WERI-Rb-1 (cell line): Measurements from ENCODE around the gene UBE2E2.

Source experiments
- DNase-seq: peaks from one replicate; pipeline ENCODE4 v3.0.0-alpha.2; 2020
- H3K27ac ChIP-seq: fragments of 250-450 bp; sonication (Bioruptor Pico); 2 replicates; pipeline ENCODE4 v1.5.1; 2020; ENCODE audit warnings: mild to moderate bottlenecking, moderate library complexity
- H3K27me3 ChIP-seq: fragments of 250-450 bp; sonication (Bioruptor Pico); 2 replicates; pipeline ENCODE4 v1.5.1; 2021; ENCODE audit warnings: mild to moderate bottlenecking, low read depth, moderate library complexity; ENCODE audit not compliant: insufficient read depth, severe bottlenecking
- H3K36me3 ChIP-seq: fragments of 250-450 bp; sonication (Bioruptor Pico); 2 replicates; pipeline ENCODE4 v1.5.1; 2020; ENCODE audit warnings: mild to moderate bottlenecking, moderate library complexity
- H3K4me3 ChIP-seq: 2 replicates; pipeline ENCODE4 v1.5.1; 2011; ENCODE audit warnings: low read depth, mild to moderate bottlenecking, control low read depth, low read length
- H3K9me3 ChIP-seq: fragments of 250-450 bp; sonication (Bioruptor Pico); 2 replicates; pipeline ENCODE4 v1.5.1; 2021; ENCODE audit warnings: mild to moderate bottlenecking, moderate library complexity; ENCODE audit not compliant: severe bottlenecking
- TF ChIP-seq, protein P1 (sequence below): IDR thresholded peaks from 2 replicates; pipeline ENCODE4 v1.5.1; 2011; ENCODE audit warnings: low read depth, mild to moderate bottlenecking, control low read depth, inconsistent platforms, low read length

Gene UBE2E2

GRCh38 chr3:23576379-23576959, 373.3 kb downstream of the UBE2E2 start:
- no peak for DNase-seq

DNA sequence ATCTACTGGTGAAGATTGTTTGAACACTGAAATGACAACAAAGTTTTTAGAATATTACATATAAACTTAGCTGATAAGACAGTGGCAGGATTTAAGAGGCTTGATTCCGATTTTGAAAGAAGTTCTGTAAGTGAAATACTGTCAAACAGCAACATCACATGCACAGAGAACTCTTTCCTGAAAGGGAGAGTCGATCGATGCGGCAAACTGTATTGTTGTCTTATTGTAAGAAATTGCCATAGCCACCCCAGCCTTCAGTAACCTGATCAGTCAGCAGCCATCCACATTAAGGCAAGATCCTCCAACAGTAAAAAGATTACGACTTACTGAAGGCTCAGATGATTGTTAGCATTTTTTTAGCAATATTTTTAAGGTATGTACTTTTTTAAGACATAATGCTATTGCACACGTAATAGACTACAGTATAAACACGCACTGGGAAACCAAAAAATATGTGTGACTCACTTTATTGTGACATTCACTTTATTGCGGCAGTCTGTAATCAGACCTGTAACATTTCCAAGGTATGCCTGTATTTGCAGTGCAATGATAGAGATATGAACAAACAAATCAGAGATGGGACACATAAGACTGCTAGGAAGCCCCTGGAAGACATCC, 377.1 kb downstream of the UBE2E2 start:
- H3K4me3 ChIP-seq = no peak overlapping the region
- no peak overlapping the region for H3K27ac ChIP-seq
- H3K9me3 ChIP-seq = no peaks in the 10 kb centered on the region
- H3K36me3 ChIP-seq = no peaks in the 10 kb centered on the region
- H3K27me3 ChIP-seq = no peaks in the 10 kb centered on the region
- no peak for DNase-seq
- TF ChIP-seq, protein P1, sequence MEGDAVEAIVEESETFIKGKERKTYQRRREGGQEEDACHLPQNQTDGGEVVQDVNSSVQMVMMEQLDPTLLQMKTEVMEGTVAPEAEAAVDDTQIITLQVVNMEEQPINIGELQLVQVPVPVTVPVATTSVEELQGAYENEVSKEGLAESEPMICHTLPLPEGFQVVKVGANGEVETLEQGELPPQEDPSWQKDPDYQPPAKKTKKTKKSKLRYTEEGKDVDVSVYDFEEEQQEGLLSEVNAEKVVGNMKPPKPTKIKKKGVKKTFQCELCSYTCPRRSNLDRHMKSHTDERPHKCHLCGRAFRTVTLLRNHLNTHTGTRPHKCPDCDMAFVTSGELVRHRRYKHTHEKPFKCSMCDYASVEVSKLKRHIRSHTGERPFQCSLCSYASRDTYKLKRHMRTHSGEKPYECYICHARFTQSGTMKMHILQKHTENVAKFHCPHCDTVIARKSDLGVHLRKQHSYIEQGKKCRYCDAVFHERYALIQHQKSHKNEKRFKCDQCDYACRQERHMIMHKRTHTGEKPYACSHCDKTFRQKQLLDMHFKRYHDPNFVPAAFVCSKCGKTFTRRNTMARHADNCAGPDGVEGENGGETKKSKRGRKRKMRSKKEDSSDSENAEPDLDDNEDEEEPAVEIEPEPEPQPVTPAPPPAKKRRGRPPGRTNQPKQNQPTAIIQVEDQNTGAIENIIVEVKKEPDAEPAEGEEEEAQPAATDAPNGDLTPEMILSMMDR = no peak

More at GRCh38 chr3:23576379-23576959, 373.3 kb downstream of the UBE2E2 start:
- Histone ChIP-seq H3K4me3 (no peak overlapping the region), H3K36me3 (no peaks in the 10 kb centered on the region), H3K9me3 (no peaks in the 10 kb centered on the region), H3K27ac (no peak overlapping the region), H3K27me3 (no peaks in the 10 kb centered on the region)
- TF ChIP-seq, protein P1 = no peak

GRCh38 chr3:23583980-23584740, 381.0 kb downstream of the UBE2E2 start:
- H3K36me3 ChIP-seq = no peaks in the 10 kb centered on the region
- DNase-seq = no peak
- no peak overlapping the region for H3K27ac ChIP-seq
- no peaks in the 10 kb centered on the region for H3K27me3 ChIP-seq
- TF ChIP-seq, protein P1 = no peak
- H3K4me3 ChIP-seq = no peak overlapping the region
- H3K9me3 ChIP-seq = no peaks in the 10 kb centered on the region

DNA sequence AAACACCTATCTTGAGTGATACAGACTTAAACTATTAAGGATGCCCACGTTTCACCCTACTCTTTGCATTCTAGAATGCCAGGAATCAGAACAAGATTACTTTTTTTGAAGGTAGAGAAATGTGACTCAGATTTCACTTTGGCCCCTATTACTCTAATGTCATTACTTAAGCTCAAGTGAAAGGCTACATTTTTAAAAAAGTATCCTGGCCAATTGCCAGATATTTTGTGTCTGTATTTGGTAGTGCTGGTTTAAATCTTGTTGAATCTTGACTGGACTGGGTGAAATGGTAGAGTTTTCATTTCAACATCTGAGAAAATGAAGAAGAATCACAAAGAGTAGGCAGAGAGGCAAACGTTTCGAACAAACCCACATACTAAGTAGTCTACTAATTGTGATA, 384.4 kb downstream of the UBE2E2 start:
- Histone ChIP-seq H3K27ac (no peak overlapping the region), H3K27me3 (no peaks in the 10 kb centered on the region), H3K9me3 (no peaks in the 10 kb centered on the region), H3K36me3 (no peaks in the 10 kb centered on the region), H3K4me3 (no peak overlapping the region)
- DNase-seq = no peak
- TF ChIP-seq, protein P1 = no peak

GRCh38 chr3:23588547-23588946, 385.4 kb downstream of the UBE2E2 start:
- no peaks in the 10 kb centered on the region for H3K27me3 ChIP-seq
- H3K27ac ChIP-seq = no peak overlapping the region
- no peaks in the 10 kb centered on the region for H3K9me3 ChIP-seq
- DNase-seq = no peak
- H3K4me3 ChIP-seq = no peak overlapping the region
- TF ChIP-seq, protein P1 = no peak
- H3K36me3 ChIP-seq = no peaks in the 10 kb centered on the region
